GM12878 (cell line): ENCODE results near the gene WWOX. TPM values are rescaled to one million over a fixed set of nuclear protein-coding genes. Genes with fewer than 3 reads are reported as not detected.

Experiments
- ATAC-seq: fragments of 200-7000 bp; cut with Tn5 transposase; 3 replicates; pipeline ENCODE4 v1.9.1; 2020; ENCODE audit warnings: mild to moderate bottlenecking, moderate library complexity
- BruUV-seq: library from RNA; stranded (reverse); fragments of 400-500 nt; replicated peaks from 2 replicates; lab custom pipeline; 2021; lab: Mats Ljungman, UMichigan
- CTCF ChIA-PET: fragments of 300-600 bp; sonication (Branson Sonifier 250); formaldehyde crosslinking; extraction: SDS; loops from one replicate; lab custom pipeline; 2021; ENCODE audit warnings: inconsistent platforms; lab: Yijun Ruan, JAX
- POLR2A ChIA-PET: fragments of 350-600 bp; formaldehyde crosslinking; extraction: SDS; loops from one replicate; lab custom pipeline; 2021; ENCODE audit warnings: inconsistent platforms; lab: Charles Lee
- RAD21 ChIA-PET: fragments of 300-600 bp; sonication (Branson Sonifier 250); formaldehyde crosslinking; loops from one replicate; lab custom pipeline; 2023; ENCODE audit warnings: antibody characterized with exemption; ENCODE audit not compliant: unreplicated experiment; lab: Charles Lee
- SMC1A ChIA-PET: fragments of 300-600 bp; sonication (Branson Sonifier 250); formaldehyde crosslinking; loops from one replicate; lab custom pipeline; 2023; ENCODE audit not compliant: unreplicated experiment, uncharacterized antibody; lab: Charles Lee
- DNase-seq: peaks from one replicate; pipeline ENCODE4 v3.0.0-alpha.2; 2011; ENCODE audit warnings: low read depth, low spot score
- FAIRE-seq: peaks from 3 replicates; lab custom pipeline; 2011; peaks lifted over from hg19 to GRCh38; lab: Jason Lieb, UNC
- H2AFZ ChIP-seq: 2 replicates; pipeline ENCODE4 v1.6.0; 2011; ENCODE audit warnings: low read depth, low read length, control low read depth; ENCODE audit not compliant: control insufficient read depth
- H3K27ac ChIP-seq: 2 replicates; pipeline ENCODE4 v1.5.1; 2011; ENCODE audit warnings: control low read depth; ENCODE audit not compliant: control insufficient read depth, insufficient read depth
- H3K27me3 ChIP-seq, 2 experiments: replicated peaks in 1 of 2; 2 replicates each; pipeline versions ENCODE4 v1.6.0 to v1.6.1; 2011; ENCODE audit warnings: low read length in 1 of 2; ENCODE audit not compliant: control insufficient read depth in 2 of 2, insufficient read depth in 2 of 2
- H3K36me3 ChIP-seq, 2 experiments: 2 replicates each; pipeline ENCODE4 v1.5.1; 2011; ENCODE audit warnings: low read length in 1 of 2; ENCODE audit not compliant: control insufficient read depth in 2 of 2, insufficient read depth in 2 of 2
- H3K4me1 ChIP-seq: 2 replicates; pipeline ENCODE4 v1.6.1; 2011; ENCODE audit warnings: mild to moderate bottlenecking, low read length, moderate library complexity, mixed read lengths; ENCODE audit not compliant: control insufficient read depth, insufficient read depth
- H3K4me2 ChIP-seq: 2 replicates; pipeline ENCODE4 v1.6.0; 2011; ENCODE audit warnings: control low read depth; ENCODE audit not compliant: control insufficient read depth, insufficient read depth
- H3K4me3 ChIP-seq: fragments of 200-600 bp; sonication (generic); 2 replicates; pipeline ENCODE4 v1.5.1; 2016
- H3K79me2 ChIP-seq: 2 replicates; pipeline ENCODE4 v1.6.0; 2011; ENCODE audit warnings: low read length; ENCODE audit not compliant: control insufficient read depth, insufficient read depth
- H3K9ac ChIP-seq: 2 replicates; pipeline ENCODE4 v1.8.0; 2011; ENCODE audit warnings: low read length, control low read depth, mixed read lengths; ENCODE audit not compliant: control insufficient read depth, insufficient read depth
- H3K9me3 ChIP-seq: replicated peaks from 3 replicates; pipeline ENCODE4 v1.5.1; 2011; ENCODE audit warnings: mild to moderate bottlenecking, low read length; ENCODE audit not compliant: control insufficient read depth, insufficient read depth
- H4K20me1 ChIP-seq: 2 replicates; pipeline ENCODE4 v1.6.0; 2011; ENCODE audit not compliant: control insufficient read depth, insufficient read depth
- BCL11A ChIP-seq: IDR thresholded peaks from 2 replicates; pipeline ENCODE4 v1.6.1; 2011; ENCODE audit warnings: low read depth, low read length
- EED ChIP-seq: sonication (generic); IDR thresholded peaks from 2 replicates; pipeline ENCODE4 v1.6.1; 2016; ENCODE audit warnings: antibody characterized with exemption, low read depth
- FOXM1 ChIP-seq: IDR thresholded peaks from 2 replicates; pipeline ENCODE4 v1.6.1; 2012; ENCODE audit warnings: low read depth, mild to moderate bottlenecking, inconsistent platforms, low read length, moderate library complexity
- IKZF1 ChIP-seq: fragments of 450-650 bp; conservative IDR thresholded peaks from 2 replicates; pipeline ENCODE4 v1.6.1; 2017; ENCODE audit warnings: antibody characterized with exemption, mild to moderate bottlenecking
- IRF4 ChIP-seq: IDR thresholded peaks from 2 replicates; pipeline ENCODE4 v1.6.1; 2011; ENCODE audit warnings: low read depth, low read length
- IRF5 ChIP-seq: fragments of 450-650 bp; IDR thresholded peaks from 2 replicates; pipeline ENCODE4 v1.6.1; 2017; ENCODE audit warnings: borderline replicate concordance
- JUNB ChIP-seq: IDR thresholded peaks from 2 replicates; pipeline ENCODE4 v1.6.1; 2016; ENCODE audit warnings: antibody characterized with exemption, mild to moderate bottlenecking
- MYB ChIP-seq: fragments of 150-350 bp; IDR thresholded peaks from 2 replicates; pipeline ENCODE4 v1.6.1; 2014; ENCODE audit warnings: mild to moderate bottlenecking, low read depth, low read length, borderline replicate concordance
- NFYB ChIP-seq: IDR thresholded peaks from 2 replicates; pipeline ENCODE4 v1.6.1; 2011; ENCODE audit warnings: low read depth, mild to moderate bottlenecking, low read length, improper control_type of control experiment, moderate library complexity; ENCODE audit not compliant: insufficient read depth
- POLR2AphosphoS2 ChIP-seq: IDR thresholded peaks from 2 replicates; pipeline ENCODE4 v1.6.1; 2011; ENCODE audit warnings: low read depth, mild to moderate bottlenecking, low read length, improper control_type of control experiment, moderate library complexity
- SREBF2 ChIP-seq: IDR thresholded peaks from 2 replicates; pipeline ENCODE4 v1.6.1; 2012; ENCODE audit warnings: mild to moderate bottlenecking, low read length
- TCF12 ChIP-seq: IDR thresholded peaks from 2 replicates; pipeline ENCODE4 v1.6.1; 2011; ENCODE audit warnings: low read depth, mild to moderate bottlenecking, low read length
- ZBED1 ChIP-seq: IDR thresholded peaks from 2 replicates; pipeline ENCODE4 v1.6.1; 2016; ENCODE audit warnings: borderline replicate concordance
- WGBS: methylation state at CpG from one replicate; pipeline ENCODE4 v1.1.6; 2016; ENCODE audit warnings: low lambda C conversion rate; ENCODE audit not compliant: insufficient replicate concordance, insufficient coverage; ENCODE audit errors: missing lambda C conversion rate; 5-methylcytosine and 5-hydroxymethylcytosine counted together
- in situ Hi-C: fragments of 300-500 bp; cut with MboI; formaldehyde crosslinking; loops from 9 replicates; pipeline ENCODE4 v1.14.3; 2018; ENCODE audit warnings: mixed read lengths
- intact Hi-C: fragments of 100-400 bp; cut with micrococcal nuclease; formaldehyde crosslinking; loops from one replicate; pipeline ENCODE4 v1.14.2; 2022; ENCODE audit not compliant: unreplicated experiment
- polyA plus RNA-seq, 11 experiments: library from polyadenylated mRNA; depleted of rRNA in 4 of 11; unstranded in 6 of 11; stranded (reverse) in 5 of 11; fragments of >200 nt; fragmentation: Nextera tagmentation in 4 of 11; fragmentation: Illumina TruSeq in 1 of 11; extraction: Ambion mirVana in 4 of 11; extraction: Trizol in 1 of 11; gene quantifications; 1 replicate in 1 of 11; 2 replicates in 10 of 11; pipeline versions ENCODE4 v1.2.1 to v1.2.3, GENCODE V29; 2011 to 2016; ENCODE audit warnings: inconsistent platforms in 2 of 11, missing spikeins in 2 of 11, low read depth in 1 of 11
- total RNA-seq, 4 experiments: library from RNA; depleted of rRNA in 3 of 4; stranded (reverse); fragments of >200 nt in 3 of 4; fragmentation: Illumina TruSeq in 1 of 4; extraction: Trizol in 1 of 4; gene quantifications; 2 replicates each; pipeline versions ENCODE4 v1.2.1 to v1.2.3, GENCODE V29; 2013 to 2021
- TF ChIP-seq, protein P1 (sequence below): fragments of 450-650 bp; IDR thresholded peaks from 2 replicates; pipeline ENCODE4 v1.6.1; 2016; ENCODE audit warnings: mild to moderate bottlenecking
- TF ChIP-seq, protein P2 (sequence below): fragments of 450-650 bp; IDR thresholded peaks from 2 replicates; pipeline ENCODE4 v1.6.1; 2017; ENCODE audit warnings: low read depth, mild to moderate bottlenecking, moderate library complexity

WWOX gene
- total and polyA plus RNA-seq, 10 of the 15 experiments (the other 5 are each of a cell fraction or from before 2014, with no cell fraction given) = 2.8 to 24.4 (median 17.8) TPM

DNA sequence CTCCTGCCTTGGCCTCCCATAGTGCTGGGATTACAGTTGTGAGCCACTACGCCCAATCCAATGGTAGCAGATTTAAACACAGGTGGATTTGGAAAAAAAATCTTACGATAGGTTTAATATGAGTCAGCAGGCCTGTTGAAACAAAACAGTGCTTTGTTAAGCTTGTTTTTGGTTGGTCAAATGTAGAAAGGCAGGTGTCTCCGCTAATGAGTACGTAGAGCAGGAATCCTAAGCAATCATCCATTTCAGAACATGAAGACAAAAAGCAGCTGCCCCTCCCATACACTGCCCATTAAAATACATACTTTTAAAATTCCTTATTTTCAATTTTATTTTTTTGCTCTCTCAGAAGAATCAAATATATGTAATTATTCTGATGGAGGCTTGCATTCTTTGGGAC lies 1.9 kb upstream of the WWOX start:
- BruUV-seq = no TSS peak

More for the DNA sequence above, 1.9 kb upstream of the WWOX start:
- no peaks in the 10 kb centered on the region for H4K20me1 ChIP-seq
- no peaks in the 10 kb centered on the region for H3K36me3 ChIP-seq
- H2AFZ ChIP-seq = peak overlapping the region; percentile 3; the same call in 1 of the 2 replicates
- FAIRE-seq (no peak), DNase-seq (no peak), ATAC-seq (no peak)
- intact Hi-C loops = loop anchor here (5.0 kb wide), 1 partner anchor 140 kb away; no protein-coding TSS in a partner anchor
- H3K27me3 ChIP-seq = no peaks in the 10 kb centered on the region; a peak in 1 of 4 replicates
- peaks cover 10% of the 10 kb centered on the region; the same call in 1 of the 2 replicates for H3K4me1 ChIP-seq
- H3K4me2 ChIP-seq = no peak overlapping the region
- POLR2A ChIA-PET = interaction anchor here (0.5 to 1.0 kb wide), 2 partner anchors 18 to 151 kb away, joined by 3 read pairs; no protein-coding TSS in a partner anchor
- peak; percentile 29; the same call in 1 of the 2 replicates for TF ChIP-seq IRF4
- TF ChIP-seq IKZF1 = 0 out of 2 replicates have a peak, but pooled peaks have one; percentile 4
- TF ChIP-seq IRF5 = no peak
- TF ChIP-seq BCL11A = 0 out of 2 replicates have a peak, but pooled peaks have one; percentile 42
- no peak for TF ChIP-seq POLR2AphosphoS2
- peak; percentile 62 for TF ChIP-seq EED
- TF ChIP-seq ZBED1 = no peak
- no peak for TF ChIP-seq SREBF2
- TF ChIP-seq, protein P1, sequence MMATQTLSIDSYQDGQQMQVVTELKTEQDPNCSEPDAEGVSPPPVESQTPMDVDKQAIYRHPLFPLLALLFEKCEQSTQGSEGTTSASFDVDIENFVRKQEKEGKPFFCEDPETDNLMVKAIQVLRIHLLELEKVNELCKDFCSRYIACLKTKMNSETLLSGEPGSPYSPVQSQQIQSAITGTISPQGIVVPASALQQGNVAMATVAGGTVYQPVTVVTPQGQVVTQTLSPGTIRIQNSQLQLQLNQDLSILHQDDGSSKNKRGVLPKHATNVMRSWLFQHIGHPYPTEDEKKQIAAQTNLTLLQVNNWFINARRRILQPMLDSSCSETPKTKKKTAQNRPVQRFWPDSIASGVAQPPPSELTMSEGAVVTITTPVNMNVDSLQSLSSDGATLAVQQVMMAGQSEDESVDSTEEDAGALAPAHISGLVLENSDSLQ = peak; percentile 57
- TF ChIP-seq TCF12 = peak; percentile 47; the same call in 1 of the 2 replicates
- peak; percentile 59 for TF ChIP-seq NFYB
- TF ChIP-seq FOXM1 = 0 out of 2 replicates have a peak, but pooled peaks have one; percentile 18
- TF ChIP-seq, protein P2, sequence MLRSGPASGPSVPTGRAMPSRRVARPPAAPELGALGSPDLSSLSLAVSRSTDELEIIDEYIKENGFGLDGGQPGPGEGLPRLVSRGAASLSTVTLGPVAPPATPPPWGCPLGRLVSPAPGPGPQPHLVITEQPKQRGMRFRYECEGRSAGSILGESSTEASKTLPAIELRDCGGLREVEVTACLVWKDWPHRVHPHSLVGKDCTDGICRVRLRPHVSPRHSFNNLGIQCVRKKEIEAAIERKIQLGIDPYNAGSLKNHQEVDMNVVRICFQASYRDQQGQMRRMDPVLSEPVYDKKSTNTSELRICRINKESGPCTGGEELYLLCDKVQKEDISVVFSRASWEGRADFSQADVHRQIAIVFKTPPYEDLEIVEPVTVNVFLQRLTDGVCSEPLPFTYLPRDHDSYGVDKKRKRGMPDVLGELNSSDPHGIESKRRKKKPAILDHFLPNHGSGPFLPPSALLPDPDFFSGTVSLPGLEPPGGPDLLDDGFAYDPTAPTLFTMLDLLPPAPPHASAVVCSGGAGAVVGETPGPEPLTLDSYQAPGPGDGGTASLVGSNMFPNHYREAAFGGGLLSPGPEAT = no peak
- no peak for TF ChIP-seq MYB
- TF ChIP-seq JUNB = peak; percentile 81
- WGBS = 79% methylated on average over 4 of the region's 4 CpGs
- in situ Hi-C loops = loop anchor here (10.0 kb wide), 1 partner anchor 883 kb away; no protein-coding TSS in a partner anchor
- H3K9me3 ChIP-seq = no peaks in the 10 kb centered on the region; the same call in 2 of the 3 replicates
- H3K9ac ChIP-seq = no peak overlapping the region
- no peak overlapping the region for H3K4me3 ChIP-seq
- peak overlapping the region; percentile 41; the same call in 1 of the 2 replicates for H3K27ac ChIP-seq
- RAD21 ChIA-PET = no interaction called here
- SMC1A ChIA-PET = no interaction called here
- CTCF ChIA-PET = interaction anchor here (1.3 to 3.2 kb wide), 2 partner anchors 25 to 94 kb away, joined by 3 to 12 read pairs; no protein-coding TSS in a partner anchor
- peaks cover 4% of the 10 kb centered on the region for H3K79me2 ChIP-seq
